Measurements from ENCODE around the gene FOXO1. TPM values are rescaled to one million over a fixed set of nuclear protein-coding genes. Genes with fewer than 3 reads are reported as not detected.

FOXO1 gene
- total and polyA plus RNA-seq, 2 of the 13 experiments (the other 11 are each of a cell fraction or from before 2014, with no cell fraction given), result 8.1 to 13.1 TPM

- 0 out of 2 replicates have a peak, but pooled peaks have one; percentile 2 for TF ChIP-seq ZNF687 (CRISPR knock-in tag; IDR thresholded peaks at IDR 0.05)
- no peak for TF ChIP-seq ZNF138 (CRISPR knock-in tag; IDR thresholded peaks at IDR 0.05; ENCODE audit: low read depth)
- no peak for TF ChIP-seq DDIT3 (CRISPR knock-in tag; IDR thresholded peaks at IDR 0.05)
- no peak for TF ChIP-seq XRCC5 (optimal IDR thresholded peaks at IDR 0.05; ENCODE audit: low read length)
- TF ChIP-seq SMYD3 (CRISPR knock-in tag; IDR thresholded peaks at IDR 0.05), result no peak
- TF ChIP-seq ZNF276 (CRISPR knock-in tag; IDR thresholded peaks at IDR 0.05; ENCODE audit: low read depth), result no peak
- TF ChIP-seq LRRFIP1 (CRISPR knock-in tag; conservative IDR thresholded peaks at IDR 0.05), result no peak
- TF ChIP-seq DMAP1 (CRISPR knock-in tag; IDR thresholded peaks at IDR 0.05), result 0 out of 2 replicates have a peak, but pooled peaks have one; percentile 12
- no peak for TF ChIP-seq ZNF644 (CRISPR knock-in tag; IDR thresholded peaks at IDR 0.05; ENCODE audit: low read depth)
- TF ChIP-seq ZNF431 (CRISPR knock-in tag; IDR thresholded peaks at IDR 0.05; ENCODE audit: borderline replicate concordance, low read depth), result no peak
- no peak for TF ChIP-seq TOE1 (CRISPR knock-in tag; IDR thresholded peaks at IDR 0.05)
- TF ChIP-seq FOXC1 (CRISPR knock-in tag; IDR thresholded peaks at IDR 0.05; ENCODE audit: borderline replicate concordance), result no peak
- TF ChIP-seq TFE3 (CRISPR knock-in tag; IDR thresholded peaks at IDR 0.05), result 0 out of 2 replicates have a peak, but pooled peaks have one; percentile 5
- no peak for TF ChIP-seq ZNF326 (CRISPR knock-in tag; IDR thresholded peaks at IDR 0.05; ENCODE audit: borderline replicate concordance)
- TF ChIP-seq PHF8 (CRISPR knock-in tag; IDR thresholded peaks at IDR 0.05), result 0 out of 2 replicates have a peak, but pooled peaks have one; percentile 3
- TF ChIP-seq KDM2A (CRISPR knock-in tag; IDR thresholded peaks at IDR 0.05; ENCODE audit: borderline replicate concordance, low read depth), result no peak
- no peak for TF ChIP-seq BCL6 (CRISPR knock-in tag; IDR thresholded peaks at IDR 0.05)
- no peak for TF ChIP-seq ZNF275 (CRISPR knock-in tag; IDR thresholded peaks at IDR 0.05; ENCODE audit: borderline replicate concordance)
Measured at GRCh38 chr13:40667622-40667978, 1.2 kb upstream of the FOXO1 start (continued).
